ENCODE data around the gene ABCA4. TPM values are rescaled to one million over a fixed set of nuclear protein-coding genes. Genes with fewer than 3 reads are reported as not detected.

Gene ABCA4
- total RNA-seq, 1 experiment from 2014 or later = 0.29 TPM

GRCh38 chr1:94132111-94132510 lies 11.2 kb upstream of the ABCA4 start:
- Histone ChIP-seq H3K4me2 (ENCODE audit: low read length) (no peak overlapping the region), H3F3A (ENCODE audit: low read length, unreplicated experiment) (no peaks in the 10 kb centered on the region), H3K9ac (ENCODE audit: low read length) (no peak overlapping the region), H3K79me2 (ENCODE audit: low read length) (no peaks in the 10 kb centered on the region), H3K9me2 (replicated peaks; ENCODE audit: low read length) (no peaks in the 10 kb centered on the region), H3K27ac (ENCODE audit: low read length) (no peak overlapping the region), H4K20me1 (ENCODE audit: low read length) (no peaks in the 10 kb centered on the region), H3K4me1 (ENCODE audit: insufficient read depth, low read length) (no peaks in the 10 kb centered on the region; the same call in 1 of the 2 replicates), H2AFZ (ENCODE audit: low read length) (no peak overlapping the region), H3K4me3 (ENCODE audit: low read length) (no peak overlapping the region), H3K9me3 (ENCODE audit: low read length) (no peaks in the 10 kb centered on the region), H3K36me3 (ENCODE audit: low read depth, low read length) (no peaks in the 10 kb centered on the region), H3K27me3 (ENCODE audit: low read length) (no peaks in the 10 kb centered on the region)
- DNase-seq (no peak), ATAC-seq (no peak)
- ChIA-PET CTCF (no interaction called here), POLR2A (ENCODE audit: unreplicated experiment) (no interaction called here)
- intact Hi-C loops (cut with micrococcal nuclease) = no loop called here
- no TSS peak for BruUV-seq (replicated peaks)
- TF ChIP-seq EZH2 (IDR thresholded peaks at IDR 0.05; ENCODE audit: low read length, unreplicated experiment) (no peak), EZH2phosphoT487 (IDR thresholded peaks at IDR 0.05; ENCODE audit: borderline replicate concordance, low read length) (no peak)
- TF ChIP-seq, protein P1, sequence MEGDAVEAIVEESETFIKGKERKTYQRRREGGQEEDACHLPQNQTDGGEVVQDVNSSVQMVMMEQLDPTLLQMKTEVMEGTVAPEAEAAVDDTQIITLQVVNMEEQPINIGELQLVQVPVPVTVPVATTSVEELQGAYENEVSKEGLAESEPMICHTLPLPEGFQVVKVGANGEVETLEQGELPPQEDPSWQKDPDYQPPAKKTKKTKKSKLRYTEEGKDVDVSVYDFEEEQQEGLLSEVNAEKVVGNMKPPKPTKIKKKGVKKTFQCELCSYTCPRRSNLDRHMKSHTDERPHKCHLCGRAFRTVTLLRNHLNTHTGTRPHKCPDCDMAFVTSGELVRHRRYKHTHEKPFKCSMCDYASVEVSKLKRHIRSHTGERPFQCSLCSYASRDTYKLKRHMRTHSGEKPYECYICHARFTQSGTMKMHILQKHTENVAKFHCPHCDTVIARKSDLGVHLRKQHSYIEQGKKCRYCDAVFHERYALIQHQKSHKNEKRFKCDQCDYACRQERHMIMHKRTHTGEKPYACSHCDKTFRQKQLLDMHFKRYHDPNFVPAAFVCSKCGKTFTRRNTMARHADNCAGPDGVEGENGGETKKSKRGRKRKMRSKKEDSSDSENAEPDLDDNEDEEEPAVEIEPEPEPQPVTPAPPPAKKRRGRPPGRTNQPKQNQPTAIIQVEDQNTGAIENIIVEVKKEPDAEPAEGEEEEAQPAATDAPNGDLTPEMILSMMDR (conservative IDR thresholded peaks at IDR 0.05; ENCODE audit: low read depth, low read length) = no peak

- DNase-seq = peak; percentile 30
These were observed 10.1 kb upstream of the ABCA4 start for GRCh38 chr1:94130851-94131595.

GRCh38 chr1:94126651-94127050 lies 5.7 kb upstream of the ABCA4 start:
- Histone ChIP-seq H3F3A (ENCODE audit: low read length, unreplicated experiment) (no peaks in the 10 kb centered on the region), H3K4me2 (ENCODE audit: low read length) (no peak overlapping the region), H3K4me3 (ENCODE audit: low read length) (no peak overlapping the region), H3K27me3 (ENCODE audit: low read length) (no peaks in the 10 kb centered on the region), H4K20me1 (ENCODE audit: low read length) (no peaks in the 10 kb centered on the region), H2AFZ (ENCODE audit: low read length) (no peak overlapping the region), H3K79me2 (ENCODE audit: low read length) (no peaks in the 10 kb centered on the region), H3K36me3 (ENCODE audit: low read depth, low read length) (no peaks in the 10 kb centered on the region), H3K9me3 (ENCODE audit: low read length) (no peaks in the 10 kb centered on the region), H3K9me2 (replicated peaks; ENCODE audit: low read length) (no peaks in the 10 kb centered on the region), H3K4me1 (ENCODE audit: insufficient read depth, low read length) (no peaks in the 10 kb centered on the region; the same call in 1 of the 2 replicates), H3K9ac (ENCODE audit: low read length) (no peak overlapping the region), H3K27ac (ENCODE audit: low read length) (no peak overlapping the region)
- intact Hi-C loops (cut with micrococcal nuclease) = no loop called here
- ATAC-seq (no peak), DNase-seq (no peak)
- TF ChIP-seq, protein P1 (conservative IDR thresholded peaks at IDR 0.05; ENCODE audit: low read depth, low read length) = no peak
- TF ChIP-seq EZH2phosphoT487 (IDR thresholded peaks at IDR 0.05; ENCODE audit: borderline replicate concordance, low read length) (no peak), EZH2 (IDR thresholded peaks at IDR 0.05; ENCODE audit: low read length, unreplicated experiment) (no peak)
- BruUV-seq (replicated peaks) = no TSS peak
- ChIA-PET POLR2A (ENCODE audit: unreplicated experiment) (no interaction called here), CTCF (no interaction called here)

More at GRCh38 chr1:94130851-94131595, 10.1 kb upstream of the ABCA4 start:
- Histone ChIP-seq H2AFZ (ENCODE audit: low read length) (no peak overlapping the region), H3K27ac (ENCODE audit: low read length) (no peak overlapping the region), H3F3A (ENCODE audit: low read length, unreplicated experiment) (no peaks in the 10 kb centered on the region), H3K9me2 (replicated peaks; ENCODE audit: low read length) (no peaks in the 10 kb centered on the region), H3K9me3 (ENCODE audit: low read length) (no peaks in the 10 kb centered on the region), H4K20me1 (ENCODE audit: low read length) (no peaks in the 10 kb centered on the region), H3K27me3 (ENCODE audit: low read length) (no peaks in the 10 kb centered on the region), H3K4me1 (ENCODE audit: insufficient read depth, low read length) (no peaks in the 10 kb centered on the region; the same call in 1 of the 2 replicates), H3K36me3 (ENCODE audit: low read depth, low read length) (no peaks in the 10 kb centered on the region), H3K4me2 (ENCODE audit: low read length) (no peak overlapping the region), H3K4me3 (ENCODE audit: low read length) (no peak overlapping the region), H3K79me2 (ENCODE audit: low read length) (no peaks in the 10 kb centered on the region), H3K9ac (ENCODE audit: low read length) (no peak overlapping the region)
- no TSS peak for BruUV-seq (replicated peaks)
- POLR2A ChIA-PET (ENCODE audit: unreplicated experiment) = no interaction called here
- intact Hi-C loops (cut with micrococcal nuclease) = no loop called here
- CTCF ChIA-PET = no interaction called here
- TF ChIP-seq EZH2 (IDR thresholded peaks at IDR 0.05; ENCODE audit: low read length, unreplicated experiment) = no peak
- no peak for TF ChIP-seq EZH2phosphoT487 (IDR thresholded peaks at IDR 0.05; ENCODE audit: borderline replicate concordance, low read length)
- ATAC-seq = peak; percentile 31; the same call in 1 of the 2 replicates
